ENCODE data around the gene PTH.

PTH gene

DNA sequence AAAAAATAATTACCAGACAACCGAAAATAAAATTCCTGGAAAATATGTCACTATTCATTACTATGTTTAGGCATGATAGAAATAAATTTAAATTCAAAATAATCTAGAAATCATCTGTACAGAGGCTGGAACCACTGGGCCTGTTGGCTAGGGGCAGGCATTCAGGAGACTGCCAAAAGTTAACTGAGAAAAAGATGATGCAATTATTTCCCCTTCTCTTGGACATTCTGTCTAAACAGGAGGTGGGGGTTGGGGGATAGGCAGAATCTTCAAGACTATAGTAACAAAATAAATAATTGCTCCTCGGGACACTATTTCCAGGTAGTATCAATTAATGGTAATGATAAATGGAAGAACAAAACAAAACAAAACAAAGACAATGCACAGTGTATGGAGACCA lies 46.9 kb downstream of the PTH start:
- no peak for DNase-seq (ENCODE audit: low read depth)

DNA sequence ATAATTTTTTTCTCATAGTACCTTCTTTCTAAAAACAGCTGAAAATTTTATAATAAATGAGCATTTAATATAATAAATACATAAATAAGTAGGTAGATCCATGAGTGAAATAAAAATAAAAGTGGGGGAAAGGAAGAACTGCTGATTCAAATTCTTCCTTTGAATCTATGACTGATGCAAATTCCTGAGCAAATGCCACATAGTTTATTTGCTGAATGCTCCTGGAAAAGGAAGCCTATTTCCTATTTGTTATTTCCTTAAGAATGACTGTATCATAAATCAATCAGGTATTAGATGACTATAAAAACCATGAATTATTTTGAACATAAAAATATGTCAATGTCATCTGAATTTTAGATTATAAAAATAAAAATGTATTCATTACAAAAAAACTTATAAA lies 49.4 kb downstream of the PTH start:
- DNase-seq (ENCODE audit: low read depth), result no peak

DNA sequence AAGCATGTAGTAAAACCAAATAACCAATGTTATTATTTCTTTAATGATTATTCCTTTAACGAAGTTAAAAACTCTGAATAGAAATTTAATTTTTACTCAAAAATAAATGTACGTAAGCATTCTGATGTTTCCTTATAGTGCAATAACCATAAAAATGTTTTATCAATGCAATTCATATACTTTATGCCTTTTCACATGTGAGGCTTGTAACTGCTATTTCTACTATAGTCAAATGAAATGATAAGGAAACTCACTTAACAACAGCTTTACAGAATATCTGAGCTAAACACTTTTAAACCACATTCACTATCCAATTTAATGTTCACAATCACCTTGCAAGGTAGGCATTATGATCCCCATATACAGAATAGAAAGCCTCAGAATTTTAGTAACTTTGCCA lies 50.2 kb downstream of the PTH start:
- no peak for DNase-seq (ENCODE audit: low read depth)
